C1 segment of cervical spinal cord (tissue), 14 donors: ENCODE measurements around the gene CYP24A1.

Experiments
- DNase-seq, 14 donors: peaks; one replicate each; lab custom pipeline; 2025; lab: John Stamatoyannopoulos, UW

The CYP24A1 gene

DNA sequence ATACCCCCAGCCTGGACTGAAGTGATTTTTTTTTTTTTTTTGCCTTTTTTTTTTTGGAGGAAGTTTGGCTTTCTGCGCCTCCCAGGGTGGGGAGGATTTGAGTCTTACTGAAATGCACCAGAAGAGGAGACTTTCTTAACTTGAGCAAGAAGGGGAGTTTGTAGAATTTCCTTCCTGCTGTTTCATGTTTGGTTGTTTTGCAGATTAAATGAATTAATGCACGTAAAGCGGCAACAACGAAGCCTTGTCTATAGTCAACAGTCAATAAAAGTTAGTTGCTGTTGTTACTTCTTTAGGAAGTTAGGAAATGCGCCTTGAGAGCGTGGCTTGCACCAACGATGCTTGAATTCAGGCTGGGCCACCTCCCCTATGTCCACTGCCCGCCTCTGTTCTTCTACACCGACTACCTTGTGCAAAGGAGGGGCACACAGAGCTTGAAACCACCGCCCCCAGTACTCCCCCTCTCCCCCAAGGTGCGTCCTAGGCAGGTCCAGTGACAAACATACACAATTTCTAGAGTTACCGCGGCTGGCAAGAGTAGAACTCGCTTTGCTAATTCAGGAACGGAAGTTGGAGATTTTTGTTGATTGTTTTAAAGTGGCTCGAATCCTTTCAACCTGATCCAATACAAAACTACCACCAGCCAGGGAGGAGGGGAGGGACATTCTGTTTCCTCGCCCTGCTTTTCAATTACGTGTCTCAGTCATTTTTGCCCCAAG, 830 bp upstream of the CYP24A1 start:
- no peak for DNase-seq

DNA sequence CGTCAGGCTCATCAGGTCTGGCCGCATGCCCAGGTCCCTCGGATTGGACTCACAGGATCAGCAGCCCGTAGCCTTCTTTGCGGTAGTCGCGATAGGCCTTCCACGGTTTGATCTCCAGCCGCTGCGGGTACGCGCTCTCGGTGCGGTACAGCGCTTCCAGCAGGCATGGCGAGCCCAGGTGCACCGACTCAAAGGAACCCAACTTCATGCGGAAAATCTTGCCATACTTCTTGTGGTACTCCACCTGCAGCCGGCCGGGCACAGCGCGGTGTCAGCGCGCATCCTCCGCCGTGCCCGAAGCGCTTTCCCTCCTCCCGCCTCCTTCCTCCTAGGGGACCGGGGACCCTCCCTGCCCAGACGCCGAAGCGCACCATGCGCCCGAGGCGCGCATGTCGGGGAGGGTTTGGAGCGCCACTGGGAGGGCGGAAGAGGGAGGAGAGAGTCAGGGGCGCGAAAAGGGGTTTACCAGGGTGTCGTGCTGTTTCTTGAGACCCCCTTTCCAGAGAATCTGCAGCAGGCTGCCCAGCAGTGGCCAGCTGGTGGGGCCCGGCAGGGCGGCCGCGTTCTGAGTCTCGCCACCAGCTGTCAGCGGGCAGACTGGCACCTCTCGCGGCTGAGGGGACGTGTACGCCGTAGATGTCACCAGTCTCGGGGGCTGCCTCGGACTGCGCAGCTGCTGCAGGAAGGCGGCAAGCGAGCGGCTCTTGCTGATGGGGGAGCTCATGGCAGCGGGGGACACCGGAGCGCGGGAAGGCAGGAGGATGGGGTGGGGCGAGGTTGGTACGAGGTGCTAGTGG, 732 bp downstream of the CYP24A1 start:
- no peak for DNase-seq

DNA sequence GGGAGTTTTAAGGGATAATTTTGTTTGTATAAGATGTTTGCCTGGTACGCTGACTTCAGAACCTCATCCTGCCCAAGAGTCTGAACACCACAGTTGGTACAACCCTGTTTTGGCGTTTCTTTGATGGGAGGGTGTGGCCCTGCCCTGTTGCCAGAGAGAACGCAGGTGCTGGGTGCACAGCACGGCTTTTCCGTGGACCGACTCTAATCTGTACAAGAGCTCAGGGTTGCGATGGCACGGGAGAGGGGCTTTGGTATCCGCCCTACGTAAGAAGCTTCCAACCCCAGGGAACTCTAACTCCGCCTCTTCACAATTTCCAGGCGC, 1.3 kb downstream of the CYP24A1 start:
- DNase-seq, result no peak

DNA sequence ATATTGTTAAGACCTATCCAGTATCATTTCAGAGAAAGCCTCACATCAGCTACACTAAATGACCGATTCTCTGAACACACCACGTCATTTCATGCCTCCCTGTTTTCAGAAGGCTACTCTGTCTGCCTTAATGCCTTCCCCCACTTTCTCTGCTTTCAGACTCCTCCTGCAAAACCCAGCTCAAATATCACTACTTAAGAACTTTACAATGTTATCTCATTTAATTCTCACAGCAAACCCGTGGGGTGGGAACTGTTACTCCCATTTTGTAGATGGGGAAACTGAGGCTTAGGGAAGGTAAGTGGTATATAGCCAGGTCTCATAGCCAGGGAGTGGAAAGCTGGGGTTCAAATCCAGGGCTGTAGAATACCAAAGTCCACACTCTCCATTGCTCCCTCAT, 2.8 kb downstream of the CYP24A1 start:
- DNase-seq, result no peak

DNA sequence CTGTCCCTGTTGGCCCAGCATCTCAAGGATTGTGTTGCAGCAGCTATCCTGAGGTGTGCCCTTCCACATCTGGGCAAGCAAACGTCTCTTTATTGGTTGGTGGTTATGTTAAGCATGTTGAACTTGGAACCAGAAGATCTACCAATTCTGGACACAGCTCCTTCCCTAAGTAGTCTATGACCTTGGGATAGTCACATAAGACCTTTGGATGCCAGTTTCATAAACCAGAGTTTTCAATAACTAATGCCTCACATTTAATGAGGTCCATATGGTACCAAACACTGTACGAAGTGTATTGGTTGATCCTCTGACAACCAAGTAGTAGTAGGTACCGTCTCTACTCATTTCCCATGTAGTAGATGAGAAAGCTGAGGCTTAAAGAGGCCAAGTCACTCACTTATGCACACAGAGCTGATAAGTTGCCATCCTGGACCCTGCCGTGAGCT, 3.7 kb downstream of the CYP24A1 start:
- no peak for DNase-seq

DNA sequence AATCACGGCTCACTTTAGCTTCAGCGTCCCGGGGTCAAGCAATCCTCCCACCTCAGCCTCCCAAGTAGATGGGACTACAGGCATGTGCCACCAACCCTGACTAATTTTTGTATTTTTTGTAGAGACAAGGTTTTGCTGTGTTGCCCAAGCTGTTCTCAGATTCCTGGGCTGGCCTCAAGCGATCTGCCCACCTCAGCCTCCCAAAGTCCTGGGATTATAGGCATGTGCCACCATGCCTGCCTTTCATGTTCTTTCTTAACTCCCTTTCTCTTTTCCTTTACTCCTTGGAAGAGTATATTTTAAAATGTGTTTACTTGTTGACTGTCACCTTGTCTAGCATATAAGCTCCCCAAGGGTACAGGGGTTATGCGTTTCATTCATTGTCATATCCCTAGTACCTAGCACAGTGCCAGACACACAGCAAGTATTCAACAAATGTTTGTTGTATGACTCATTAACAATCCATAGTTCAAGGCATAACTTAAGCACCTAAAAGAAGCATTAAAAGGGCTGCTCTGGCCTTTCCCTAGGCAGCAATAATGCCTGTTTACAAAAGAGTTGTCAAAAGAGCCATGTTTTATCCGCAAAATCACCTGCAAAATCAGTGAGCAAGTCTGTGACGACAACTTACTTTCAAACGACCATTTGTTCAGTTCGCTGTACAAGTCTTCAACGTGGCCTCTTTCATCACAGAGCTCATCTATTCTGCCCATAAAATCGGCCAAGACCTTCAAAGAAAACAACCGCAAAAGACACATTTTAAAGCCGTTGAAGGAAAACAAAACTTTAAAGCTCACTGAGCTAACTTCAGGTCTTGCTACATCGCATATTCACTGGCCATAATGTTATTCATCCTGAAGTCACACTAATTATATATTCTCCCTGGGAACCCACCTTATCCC, 4.6 kb downstream of the CYP24A1 start:
- DNase-seq, result no peak

DNA sequence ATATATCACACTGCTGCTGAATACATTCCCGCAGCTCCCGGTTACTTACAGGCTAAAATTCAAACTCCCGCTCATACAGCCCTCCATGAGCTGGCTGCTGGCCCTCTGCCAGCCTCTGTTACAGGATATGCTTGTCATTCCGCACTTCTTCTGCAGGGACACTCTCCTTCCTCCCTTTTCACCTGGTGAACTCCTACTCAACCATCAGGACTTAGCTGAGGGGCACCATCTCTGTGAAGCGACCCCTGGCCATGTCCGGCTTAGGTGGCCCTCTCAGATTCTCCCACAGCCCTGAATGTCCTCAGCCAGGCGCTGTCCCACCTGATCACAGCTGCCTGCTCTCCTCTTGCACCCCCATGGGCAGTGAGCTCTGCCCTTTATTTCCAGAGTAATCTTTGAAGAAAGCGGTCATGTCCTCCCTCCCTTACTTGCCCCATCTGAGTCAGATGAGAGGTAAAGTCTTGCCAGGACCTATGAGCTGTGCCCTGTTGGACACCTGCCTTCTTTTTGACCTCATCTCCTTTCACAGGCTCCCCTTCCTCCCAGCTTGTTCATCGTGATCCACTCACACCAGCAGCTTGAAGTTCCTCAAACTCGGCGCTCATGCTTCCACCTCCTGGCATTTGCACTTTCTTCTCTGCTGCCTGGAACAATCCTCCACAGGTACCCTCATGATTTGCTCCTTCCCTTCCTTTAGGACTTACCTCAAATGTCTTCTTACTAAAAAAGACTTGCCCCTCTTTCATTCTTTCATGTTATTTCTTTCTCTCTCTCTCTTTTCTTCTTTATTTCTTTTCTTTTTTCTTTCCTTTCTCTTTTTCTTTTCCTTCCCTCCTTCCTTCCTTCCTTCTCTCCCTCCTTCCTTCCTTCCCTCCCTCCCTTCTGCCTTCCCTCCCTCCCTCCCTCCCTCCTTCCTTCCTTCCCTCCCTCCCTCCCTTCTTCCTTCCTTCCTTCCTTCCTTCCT, 5.6 kb downstream of the CYP24A1 start:
- no peak for DNase-seq

DNA sequence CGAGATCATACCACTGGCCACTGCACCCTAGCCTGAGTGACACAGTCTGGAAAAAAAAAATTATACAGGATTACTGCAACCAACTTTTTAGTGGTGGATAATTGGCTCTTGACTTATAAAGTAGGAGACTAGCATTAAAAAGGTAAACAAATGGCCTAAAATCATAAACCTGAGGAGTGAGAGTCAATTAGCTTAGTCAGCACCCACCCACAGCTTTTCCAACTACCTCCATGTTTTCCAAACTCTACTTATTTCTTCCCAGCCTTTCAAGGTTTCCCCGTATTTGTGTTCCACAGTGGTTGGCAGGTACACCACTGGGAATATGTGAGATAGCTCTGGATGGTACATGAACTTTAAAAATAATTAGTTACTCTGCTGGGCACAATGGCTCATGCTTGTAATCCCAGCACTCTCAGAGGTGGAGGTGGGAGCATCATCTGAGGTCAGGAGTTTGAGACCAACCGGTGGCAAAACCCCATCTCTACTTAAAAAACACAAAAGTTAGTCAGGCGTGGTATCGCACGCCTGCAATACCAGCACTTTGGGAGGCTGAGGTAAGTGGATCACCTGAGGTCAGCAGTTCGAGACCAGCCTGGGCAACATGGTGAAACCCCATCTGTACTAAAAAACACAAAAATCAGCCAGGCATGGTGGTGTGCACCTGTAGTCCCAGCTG, 6.7 kb downstream of the CYP24A1 start:
- no peak for DNase-seq

DNA sequence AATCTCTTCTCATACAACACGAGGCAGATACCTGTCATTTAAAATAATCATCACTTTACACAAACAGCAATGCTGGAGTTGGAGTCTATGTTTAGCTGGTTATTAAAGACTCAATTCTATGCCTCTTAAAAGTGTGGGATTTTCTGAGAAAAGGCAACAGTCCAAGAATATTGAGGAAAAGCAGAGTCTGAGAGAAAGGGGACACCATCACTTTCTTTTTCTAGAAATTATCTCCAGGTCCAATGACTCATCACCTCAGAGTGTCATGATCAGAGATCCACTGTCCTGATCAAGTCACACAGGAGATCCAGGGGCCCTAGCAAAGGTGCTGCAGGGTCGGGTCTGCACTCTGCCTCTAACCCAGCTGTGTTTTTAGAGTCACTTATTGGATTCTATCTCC, 8.0 kb downstream of the CYP24A1 start:
- DNase-seq, result no peak

DNA sequence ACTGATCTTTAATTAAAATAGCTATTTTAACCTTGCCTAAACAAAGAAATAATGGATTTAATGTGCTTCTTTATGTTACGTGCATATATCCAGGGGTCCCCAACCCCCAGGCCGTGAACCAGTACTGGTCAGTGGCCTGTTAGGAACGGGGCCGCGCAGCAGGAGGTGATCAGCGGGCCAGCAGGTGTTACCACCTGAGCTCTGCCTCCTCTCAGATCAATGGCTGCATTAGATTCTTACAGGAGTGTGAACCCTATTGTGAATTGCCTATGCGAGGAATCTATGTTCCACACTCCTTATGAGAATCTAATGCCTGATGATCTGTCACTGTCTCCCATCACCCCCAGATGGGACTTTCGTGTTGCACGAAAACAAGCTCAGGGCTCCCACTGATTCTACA, 8.8 kb downstream of the CYP24A1 start:
- no peak for DNase-seq

DNA sequence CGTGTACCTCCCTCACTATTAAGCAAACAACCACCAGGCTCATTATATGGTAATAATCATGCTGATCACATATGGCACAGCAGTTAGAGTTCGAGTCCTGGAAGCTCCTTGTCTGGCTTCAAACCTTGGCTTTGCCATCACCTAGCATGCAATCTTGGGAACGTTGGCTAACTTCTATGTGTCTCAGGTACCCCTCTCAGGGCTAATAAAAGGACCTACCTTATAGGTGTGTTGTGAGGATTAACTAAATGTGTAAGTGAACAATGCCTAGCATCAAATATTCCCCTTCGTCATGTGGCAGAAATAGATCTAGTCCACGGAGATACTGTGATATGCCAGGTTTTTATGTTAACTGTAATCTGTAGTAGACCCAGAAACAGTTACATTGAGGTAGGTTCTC, 10.4 kb downstream of the CYP24A1 start:
- no peak for DNase-seq

DNA sequence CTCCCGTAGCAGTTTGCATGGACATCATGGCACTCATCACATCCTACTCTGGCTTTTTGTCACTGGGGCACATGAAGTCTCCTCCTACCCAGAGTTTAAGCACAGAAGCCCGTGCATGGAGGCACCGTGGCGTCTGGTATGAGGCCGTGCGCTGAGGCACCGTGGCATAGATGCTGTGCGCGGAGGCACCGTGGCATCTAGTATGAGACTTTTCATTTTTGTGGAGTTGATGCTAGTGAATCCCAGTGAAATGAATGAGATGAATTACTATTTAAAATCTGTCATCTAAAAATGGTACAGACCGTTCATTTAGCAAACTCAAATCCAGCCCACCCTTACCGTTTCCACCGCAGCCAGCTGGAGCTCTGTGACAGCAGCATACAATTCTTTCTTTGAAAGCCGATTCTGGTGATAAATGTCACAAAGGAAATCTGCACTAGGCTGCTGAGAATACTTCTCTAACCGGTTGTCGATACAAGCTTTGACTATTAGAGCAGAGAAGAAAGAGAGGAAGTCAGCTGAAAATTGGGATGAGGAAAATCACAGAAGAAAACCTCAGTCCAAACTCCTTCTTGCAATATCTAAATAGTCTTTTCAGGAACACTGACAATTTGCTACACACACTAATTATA, 11.3 kb downstream of the CYP24A1 start:
- DNase-seq, result no peak

DNA sequence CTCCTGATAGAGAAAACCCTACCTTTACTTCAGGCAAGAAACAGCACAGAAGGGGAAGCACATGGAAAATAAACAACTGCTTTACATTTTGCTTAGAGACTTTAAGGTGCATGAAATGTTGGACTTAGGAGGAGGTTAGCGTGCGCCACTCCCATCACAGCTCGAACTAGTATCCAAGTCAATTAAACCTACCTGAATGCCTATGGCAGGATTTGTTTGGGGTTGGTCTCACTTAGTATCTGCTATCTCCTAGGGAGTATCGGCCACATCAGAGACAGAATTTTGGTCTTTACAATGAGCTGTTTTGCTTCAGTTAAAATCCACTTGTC, 12.0 kb downstream of the CYP24A1 start:
- DNase-seq, result no peak

DNA sequence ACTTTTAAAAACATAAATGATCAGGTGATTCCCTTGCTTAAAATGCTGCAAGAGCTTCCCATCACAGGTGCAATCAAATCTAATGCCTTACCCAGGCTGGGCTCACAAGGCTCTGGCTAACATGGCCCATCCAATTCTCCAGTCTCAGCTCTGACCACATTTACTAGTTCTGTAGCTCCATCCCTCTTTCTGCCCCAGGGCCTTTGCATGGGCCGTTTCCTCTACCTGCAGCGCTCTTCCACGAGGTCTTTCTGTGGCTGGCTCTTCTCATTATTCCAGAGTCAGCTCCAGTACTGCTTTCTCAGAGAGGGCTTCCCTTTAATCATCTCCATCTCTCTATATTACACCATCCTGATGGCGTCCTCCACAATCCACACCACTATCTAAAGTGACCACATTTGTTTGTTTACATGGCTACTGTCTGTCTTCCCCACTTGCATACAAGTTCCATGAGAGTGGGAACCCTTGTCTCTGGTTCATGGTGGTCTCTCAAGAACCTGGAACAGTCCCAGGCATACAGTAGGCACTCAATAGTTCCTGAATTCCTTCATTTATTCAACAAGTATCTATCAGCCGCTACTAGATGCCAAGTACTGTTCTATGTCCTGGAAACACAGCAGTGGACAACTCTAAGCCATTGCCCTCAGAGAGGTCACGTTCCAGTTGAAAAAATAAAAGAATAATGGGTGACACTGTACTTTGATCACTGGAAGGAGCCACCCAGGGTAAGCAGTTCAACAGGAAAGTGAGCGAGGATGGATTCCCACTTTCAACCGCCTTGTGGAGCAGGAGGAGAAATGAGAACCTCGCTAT, 12.6 kb downstream of the CYP24A1 start:
- no peak for DNase-seq

DNA sequence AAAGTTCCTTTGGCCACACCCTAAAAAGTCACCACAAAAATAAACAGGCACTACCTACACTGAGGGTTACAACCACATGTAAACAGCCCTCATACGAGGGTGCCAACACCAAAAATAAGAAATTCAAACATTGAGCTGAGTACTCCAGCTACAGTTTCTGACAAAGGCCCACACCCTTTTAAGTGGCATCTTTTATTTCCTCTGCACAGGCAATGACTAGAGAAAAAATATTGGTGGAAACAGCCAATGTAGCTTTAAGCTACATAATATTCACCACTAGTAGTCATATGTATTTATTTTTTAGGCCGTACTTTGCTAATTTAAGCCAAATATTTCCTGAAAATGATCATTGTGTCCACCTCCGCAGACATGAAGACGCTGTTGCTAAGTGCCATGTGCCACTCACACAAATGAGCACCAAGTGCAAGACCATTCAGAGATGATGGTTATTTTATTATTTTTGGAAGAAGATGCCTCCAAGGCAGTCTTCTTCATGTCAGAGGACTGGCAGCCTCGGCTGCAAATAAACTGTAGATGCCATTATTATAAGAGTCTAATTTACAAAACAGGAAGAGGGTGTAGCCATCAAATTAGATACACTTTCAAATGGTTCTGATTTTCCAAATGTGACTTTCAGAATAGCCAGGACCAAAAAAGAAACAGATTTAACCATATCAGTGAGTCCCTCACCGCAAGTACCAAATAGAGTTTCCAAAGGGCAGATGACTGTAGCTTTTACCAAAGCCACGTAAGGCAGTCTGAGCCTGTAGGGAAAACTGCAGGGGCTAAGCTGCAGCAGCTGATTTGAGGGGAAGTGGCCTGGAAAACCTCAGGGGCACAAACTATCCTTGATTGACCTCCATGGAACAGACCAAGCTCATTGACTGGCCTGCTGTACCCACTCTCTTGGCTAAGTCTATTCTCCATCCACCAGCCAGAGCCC, 13.4 kb downstream of the CYP24A1 start:
- DNase-seq, result no peak

DNA sequence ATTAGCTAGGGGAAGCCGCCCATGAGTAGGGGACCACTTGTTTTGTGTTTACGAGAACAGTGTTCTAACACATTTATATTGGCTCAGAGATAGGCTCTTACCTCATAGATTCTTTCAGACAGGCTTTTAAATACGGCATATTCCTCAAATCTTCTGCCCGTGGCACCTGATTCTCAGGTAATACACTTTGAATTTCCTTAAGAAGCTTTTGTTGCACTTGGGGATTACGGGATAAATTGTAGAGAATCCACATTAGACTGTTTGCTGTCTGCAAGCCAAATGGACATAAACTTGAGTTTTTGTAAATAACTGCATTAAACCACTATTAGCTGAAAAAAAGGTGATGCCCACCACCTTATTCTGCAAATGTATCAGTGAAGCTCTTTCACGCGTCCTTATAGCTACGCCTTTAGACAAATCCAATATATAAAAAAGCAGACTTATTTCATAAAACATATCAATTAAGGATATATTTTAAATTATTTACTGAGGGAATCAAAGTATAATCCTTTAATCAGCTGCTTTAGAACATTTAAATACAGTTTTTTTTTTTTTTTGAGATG, 14.8 kb downstream of the CYP24A1 start:
- DNase-seq, result no peak

DNA sequence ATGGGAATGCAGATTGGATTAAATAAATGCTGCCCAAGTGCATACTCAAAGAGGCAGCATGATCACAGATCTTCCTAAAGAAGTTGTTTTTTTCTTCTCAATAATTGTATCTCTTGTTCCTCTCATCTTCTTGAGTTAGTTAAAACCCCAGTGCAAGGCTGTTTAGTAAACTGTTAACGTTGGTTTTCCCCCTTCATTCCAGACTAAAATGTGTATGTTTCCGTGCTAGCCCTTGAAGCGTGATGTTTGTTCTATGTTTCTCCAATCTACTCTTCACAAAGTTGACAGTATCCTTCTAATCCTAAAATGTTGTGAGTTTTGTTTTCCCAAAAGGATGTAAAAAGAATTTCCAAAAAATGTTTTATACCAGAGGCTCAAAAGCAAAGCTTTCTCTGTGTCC, 15.6 kb downstream of the CYP24A1 start:
- no peak for DNase-seq
